Measurements from ENCODE around the gene ANLN.

ANLN gene

GRCh38 chr7:36405409-36405803 lies 15.7 kb downstream of the ANLN start:
- CTCF ChIA-PET = no interaction called here
- POLR2A ChIA-PET = no interaction called here
- no peak for DNase-seq (ENCODE audit: extremely low spot score)
- TF ChIP-seq LEF1 (IDR thresholded peaks at IDR 0.05; ENCODE audit: borderline replicate concordance) (no peak), NFRKB (IDR thresholded peaks at IDR 0.05) (no peak), FOXK2 (IDR thresholded peaks at IDR 0.05) (no peak), ELF4 (IDR thresholded peaks at IDR 0.05) (no peak), ZNF384 (IDR thresholded peaks at IDR 0.05) (no peak), TARDBP (IDR thresholded peaks at IDR 0.05) (no peak)

GRCh38 chr7:36406156-36406555 lies 16.5 kb downstream of the ANLN start:
- ChIA-PET CTCF (no interaction called here), POLR2A (no interaction called here)
- TF ChIP-seq HDGF (IDR thresholded peaks at IDR 0.05; ENCODE audit: borderline replicate concordance) (no peak), BHLHE40 (IDR thresholded peaks at IDR 0.05; ENCODE audit: borderline replicate concordance) (no peak), SUZ12 (IDR thresholded peaks at IDR 0.05) (no peak), SP1 (IDR thresholded peaks at IDR 0.05) (no peak), LEF1 (IDR thresholded peaks at IDR 0.05; ENCODE audit: borderline replicate concordance) (no peak), CTBP1 (IDR thresholded peaks at IDR 0.05; ENCODE audit: borderline replicate concordance) (no peak), NFRKB (IDR thresholded peaks at IDR 0.05) (no peak), ZNF384 (IDR thresholded peaks at IDR 0.05) (no peak), FOXA1 (IDR thresholded peaks at IDR 0.05) (no peak), TARDBP (IDR thresholded peaks at IDR 0.05) (no peak), FOXK2 (IDR thresholded peaks at IDR 0.05) (no peak), ELF4 (IDR thresholded peaks at IDR 0.05) (no peak), FOXM1 (IDR thresholded peaks at IDR 0.05; ENCODE audit: borderline replicate concordance) (no peak), PKNOX1 (IDR thresholded peaks at IDR 0.05) (no peak), L3MBTL2 (conservative IDR thresholded peaks at IDR 0.05) (no peak), ARNT (IDR thresholded peaks at IDR 0.05) (no peak)
- DNase-seq (ENCODE audit: extremely low spot score) = no peak

- ChIA-PET CTCF (interaction anchor here (0.6 kb wide), 1 partner anchor 40 kb away, joined by 3 read pairs; no protein-coding TSS in a partner anchor), POLR2A (no interaction called here)
- no peak for TF ChIP-seq LEF1 (IDR thresholded peaks at IDR 0.05; ENCODE audit: borderline replicate concordance)
- no peak for TF ChIP-seq ELF4 (IDR thresholded peaks at IDR 0.05)
- TF ChIP-seq SUZ12 (IDR thresholded peaks at IDR 0.05) = no peak
- DNase-seq (ENCODE audit: extremely low spot score) = no peak
These were observed 18.2 kb downstream of the ANLN start for GRCh38 chr7:36407636-36408550.

GRCh38 chr7:36408589-36408988 lies 18.9 kb downstream of the ANLN start:
- no peak for TF ChIP-seq BHLHE40 (IDR thresholded peaks at IDR 0.05; ENCODE audit: borderline replicate concordance)
- TF ChIP-seq CTBP1 (IDR thresholded peaks at IDR 0.05; ENCODE audit: borderline replicate concordance) = no peak
- TF ChIP-seq SUZ12 (IDR thresholded peaks at IDR 0.05) = no peak
- no peak for TF ChIP-seq FOXM1 (IDR thresholded peaks at IDR 0.05; ENCODE audit: borderline replicate concordance)
- no peak for TF ChIP-seq ARNT (IDR thresholded peaks at IDR 0.05)
- no peak for TF ChIP-seq FOXK2 (IDR thresholded peaks at IDR 0.05)
- no peak for TF ChIP-seq HDGF (IDR thresholded peaks at IDR 0.05; ENCODE audit: borderline replicate concordance)
- TF ChIP-seq SP1 (IDR thresholded peaks at IDR 0.05) = no peak
- no peak for TF ChIP-seq ZNF384 (IDR thresholded peaks at IDR 0.05)
- TF ChIP-seq PKNOX1 (IDR thresholded peaks at IDR 0.05) = no peak
- no peak for TF ChIP-seq LEF1 (IDR thresholded peaks at IDR 0.05; ENCODE audit: borderline replicate concordance)
- TF ChIP-seq FOXA1 (IDR thresholded peaks at IDR 0.05) = no peak
- TF ChIP-seq NFRKB (IDR thresholded peaks at IDR 0.05) = no peak
- TF ChIP-seq ELF4 (IDR thresholded peaks at IDR 0.05) = no peak
- no peak for TF ChIP-seq L3MBTL2 (conservative IDR thresholded peaks at IDR 0.05)
- no peak for TF ChIP-seq TARDBP (IDR thresholded peaks at IDR 0.05)
- ChIA-PET CTCF (no interaction called here), POLR2A (no interaction called here)
- DNase-seq (ENCODE audit: extremely low spot score) = no peak

GRCh38 chr7:36409180-36409579 lies 19.5 kb downstream of the ANLN start:
- DNase-seq (ENCODE audit: extremely low spot score) = no peak
- ChIA-PET POLR2A (no interaction called here), CTCF (no interaction called here)
- no peak for TF ChIP-seq SUZ12 (IDR thresholded peaks at IDR 0.05)
- no peak for TF ChIP-seq FOXK2 (IDR thresholded peaks at IDR 0.05)
- no peak for TF ChIP-seq FOXA1 (IDR thresholded peaks at IDR 0.05)
- TF ChIP-seq FOXM1 (IDR thresholded peaks at IDR 0.05; ENCODE audit: borderline replicate concordance) = no peak

GRCh38 chr7:36415144-36415543 lies 25.5 kb downstream of the ANLN start:
- no peak for DNase-seq (ENCODE audit: extremely low spot score)
- ChIA-PET POLR2A (interaction anchor here (1.5 kb wide), 1 partner anchor 25 kb away, joined by 5 read pairs; no protein-coding TSS in a partner anchor), CTCF (no interaction called here)
- no peak for TF ChIP-seq ARNT (IDR thresholded peaks at IDR 0.05)
- TF ChIP-seq BHLHE40 (IDR thresholded peaks at IDR 0.05; ENCODE audit: borderline replicate concordance) = no peak
- no peak for TF ChIP-seq TARDBP (IDR thresholded peaks at IDR 0.05)
- no peak for TF ChIP-seq FOXM1 (IDR thresholded peaks at IDR 0.05; ENCODE audit: borderline replicate concordance)
- TF ChIP-seq NFRKB (IDR thresholded peaks at IDR 0.05) = no peak
- no peak for TF ChIP-seq FOXA1 (IDR thresholded peaks at IDR 0.05)
- no peak for TF ChIP-seq CTBP1 (IDR thresholded peaks at IDR 0.05; ENCODE audit: borderline replicate concordance)
- no peak for TF ChIP-seq LEF1 (IDR thresholded peaks at IDR 0.05; ENCODE audit: borderline replicate concordance)
- TF ChIP-seq SP1 (IDR thresholded peaks at IDR 0.05) = no peak
- TF ChIP-seq FOXK2 (IDR thresholded peaks at IDR 0.05) = no peak
- no peak for TF ChIP-seq HDGF (IDR thresholded peaks at IDR 0.05; ENCODE audit: borderline replicate concordance)
- no peak for TF ChIP-seq SUZ12 (IDR thresholded peaks at IDR 0.05)
- no peak for TF ChIP-seq ZNF384 (IDR thresholded peaks at IDR 0.05)
- TF ChIP-seq L3MBTL2 (conservative IDR thresholded peaks at IDR 0.05) = no peak
- TF ChIP-seq ELF4 (IDR thresholded peaks at IDR 0.05) = no peak
- TF ChIP-seq PKNOX1 (IDR thresholded peaks at IDR 0.05) = no peak

Data from HEK293T (cell line).